HG02642 (cell line): Measurements from ENCODE around the gene STON2.

Experiments
- ATAC-seq: cut with Tn5 transposase; IDR thresholded peaks from one replicate; pipeline ENCODE4 v1.9.1; 2021; ENCODE audit warnings: mild to moderate bottlenecking; ENCODE audit not compliant: unreplicated experiment, poor library complexity

The STON2 gene

GRCh38 chr14:81340201-81340600 lies 59.9 kb downstream of the STON2 start:
- ATAC-seq: no peak

DNA sequence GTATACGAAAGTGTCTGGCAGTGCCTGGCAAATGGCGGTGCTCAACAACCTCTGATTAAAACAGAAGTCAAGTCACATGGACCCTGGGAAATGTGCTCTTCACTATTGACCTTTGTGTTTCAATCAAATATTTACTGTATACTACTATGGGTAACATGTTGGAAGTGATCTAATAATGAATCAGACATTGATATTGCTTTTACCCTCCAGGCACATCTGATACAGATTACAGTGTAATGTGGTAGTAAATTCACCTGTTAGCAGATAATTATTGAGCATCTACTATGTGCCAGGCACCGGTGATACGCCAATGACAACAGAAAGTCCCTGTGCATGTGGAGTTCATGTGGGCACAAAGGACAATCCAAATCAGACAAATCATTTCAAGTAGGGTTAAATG lies 63.1 kb downstream of the STON2 start:
- no peak for ATAC-seq

DNA sequence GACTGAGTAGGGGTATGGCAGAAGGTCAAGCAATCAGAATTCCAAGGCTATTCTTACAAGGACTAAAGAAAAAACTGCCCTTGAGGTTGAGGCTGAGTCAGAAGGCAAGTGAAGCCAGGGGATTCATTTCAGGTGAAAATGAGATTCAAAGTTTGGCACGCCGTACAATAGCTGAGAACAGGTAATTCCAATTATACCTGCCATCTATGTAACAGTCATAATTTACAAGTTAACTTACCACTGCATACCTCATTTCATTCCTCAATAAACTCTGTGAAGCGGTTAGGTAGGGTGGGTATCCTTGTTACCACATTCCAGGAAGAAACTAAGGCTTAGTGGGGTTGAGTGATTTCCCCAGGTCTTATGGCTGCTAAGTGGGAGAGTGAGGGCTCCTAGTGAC lies 64.1 kb downstream of the STON2 start:
- ATAC-seq: no peak

DNA sequence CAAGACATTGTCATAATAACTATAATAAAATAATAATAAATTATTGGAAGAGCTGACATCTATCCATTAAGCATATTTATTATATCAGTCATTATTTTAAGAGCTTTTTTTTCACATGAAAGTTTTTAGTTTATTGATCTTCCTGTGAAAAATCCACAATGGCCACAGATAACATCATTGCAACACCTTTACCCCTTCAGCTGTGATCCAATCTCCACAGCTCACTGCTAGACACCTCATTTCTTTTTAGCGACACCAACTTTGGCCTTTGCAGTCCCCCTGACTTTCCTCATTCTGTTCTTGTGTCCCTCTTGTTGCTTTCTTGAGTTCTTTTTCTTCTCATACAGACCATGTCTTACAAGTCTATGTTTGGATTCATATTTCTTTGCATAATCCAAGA lies 67.4 kb downstream of the STON2 start:
- no peak for ATAC-seq

DNA sequence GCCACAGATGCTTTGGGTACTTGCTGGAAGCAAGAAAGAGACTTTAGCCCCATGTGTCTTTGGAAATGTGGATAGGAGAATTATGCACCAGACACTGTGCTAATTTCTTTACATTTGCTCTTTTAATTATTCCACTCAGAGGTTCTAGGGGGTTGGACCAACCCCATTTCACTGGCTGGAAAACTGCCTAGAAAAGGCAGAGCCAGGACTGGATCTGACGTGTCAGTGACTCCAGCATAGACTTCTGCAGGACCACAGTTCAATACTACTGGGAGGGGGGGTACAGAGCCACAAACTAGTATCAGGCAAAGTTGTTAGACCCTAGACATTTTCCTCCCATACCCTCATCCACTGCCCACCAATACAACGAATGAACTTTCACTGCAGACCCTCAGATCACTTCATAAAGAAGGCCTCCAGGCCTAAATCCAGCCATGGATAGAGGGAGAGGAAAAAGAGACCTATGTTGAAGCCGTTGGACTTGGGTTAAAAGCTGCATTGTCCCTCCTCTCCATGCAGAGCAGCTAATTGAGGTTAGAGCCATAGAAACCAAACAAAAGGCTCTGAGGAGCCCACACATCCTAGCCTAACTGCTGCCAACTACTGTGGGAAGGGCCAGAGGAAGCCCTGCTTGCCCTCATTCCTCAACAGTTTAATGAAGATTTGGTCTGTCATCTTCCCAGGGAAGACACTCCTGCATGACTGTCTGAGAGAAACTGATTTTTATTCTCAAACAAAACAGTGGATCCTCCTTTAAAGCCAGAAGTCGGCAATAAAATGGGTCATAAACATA lies 68.7 kb downstream of the STON2 start:
- no peak for ATAC-seq

GRCh38 chr14:81330619-81331122 lies 69.5 kb downstream of the STON2 start:
- no peak for ATAC-seq

GRCh38 chr14:81329640-81330381 lies 70.3 kb downstream of the STON2 start:
- no peak for ATAC-seq

GRCh38 chr14:81326451-81326850 lies 73.7 kb downstream of the STON2 start:
- no peak for ATAC-seq

DNA sequence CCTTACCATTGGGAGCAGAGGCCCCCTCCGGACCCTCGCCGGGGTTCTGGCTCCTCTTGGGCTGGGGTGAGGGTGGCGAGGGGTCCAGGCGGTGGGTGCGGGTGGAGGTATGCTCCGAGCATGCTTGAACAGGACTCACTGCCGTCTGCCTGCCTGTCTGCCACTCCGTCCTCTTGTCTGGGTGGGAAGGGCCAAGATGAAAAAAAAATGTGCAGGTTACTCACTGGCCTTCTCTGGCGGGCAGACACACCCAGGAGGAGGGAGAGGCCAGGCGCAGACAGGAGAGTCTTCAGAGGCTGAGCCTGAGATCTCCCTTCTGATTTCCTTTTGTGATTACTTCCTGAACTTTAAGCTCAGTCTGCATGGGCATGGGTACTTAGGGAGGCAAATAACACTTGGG lies 76.1 kb downstream of the STON2 start:
- no peak for ATAC-seq

DNA sequence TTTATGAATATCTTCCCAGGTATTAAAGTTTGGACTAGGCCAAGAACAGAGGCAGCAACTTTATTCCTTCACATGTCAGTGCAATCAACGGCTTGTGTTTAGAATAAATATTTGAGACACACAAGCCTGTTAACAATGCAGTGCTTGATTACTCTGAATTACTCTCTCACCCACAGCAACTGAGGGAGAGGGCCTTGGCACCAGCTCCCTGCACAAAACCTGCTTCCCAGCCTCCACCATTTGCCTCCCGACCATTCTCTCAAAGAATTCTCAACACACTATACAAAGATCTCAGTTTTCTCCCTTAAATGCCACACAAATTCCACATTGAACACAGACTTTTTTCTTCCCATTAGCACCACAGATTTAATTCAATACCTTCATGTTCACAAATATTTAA lies 77.0 kb downstream of the STON2 start:
- ATAC-seq: no peak

DNA sequence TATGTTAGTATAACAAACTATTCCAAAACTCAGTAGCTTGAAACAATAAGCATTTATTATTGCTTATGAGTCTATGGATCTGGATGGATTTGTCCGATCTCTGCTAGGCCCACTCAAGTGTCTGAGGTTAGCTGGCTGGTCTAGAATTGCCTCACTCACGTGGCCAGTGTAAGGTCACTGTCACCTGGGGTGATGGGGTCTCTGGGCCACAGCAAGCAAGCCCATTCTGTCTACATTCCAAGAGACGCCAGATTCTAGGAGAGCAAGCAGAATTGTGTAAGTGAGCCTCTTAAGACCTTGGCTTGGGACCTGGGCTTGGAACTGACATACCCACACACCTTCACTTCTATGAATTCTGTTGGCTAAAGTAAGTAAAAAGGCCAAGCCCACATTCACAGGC lies 80.2 kb downstream of the STON2 start:
- ATAC-seq: no peak

DNA sequence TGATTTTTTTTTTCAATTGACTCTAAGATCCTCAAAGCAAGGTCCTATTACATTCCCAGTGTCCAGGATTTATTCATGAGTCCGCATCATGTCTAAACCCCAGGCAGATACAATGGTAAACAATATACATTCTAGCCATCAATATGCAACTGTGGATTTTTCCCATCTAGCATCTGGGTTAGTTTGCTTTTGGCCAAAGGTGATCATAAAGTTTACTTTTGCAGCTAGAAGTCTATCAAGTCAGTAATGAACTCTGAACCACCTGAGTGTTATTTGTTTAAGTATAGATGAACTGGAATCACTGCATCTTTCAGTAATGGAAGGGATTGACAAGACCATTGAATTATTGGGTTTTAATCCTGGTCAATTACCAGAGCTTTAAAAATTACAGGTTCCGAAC lies 80.8 kb downstream of the STON2 start:
- ATAC-seq: no peak

DNA sequence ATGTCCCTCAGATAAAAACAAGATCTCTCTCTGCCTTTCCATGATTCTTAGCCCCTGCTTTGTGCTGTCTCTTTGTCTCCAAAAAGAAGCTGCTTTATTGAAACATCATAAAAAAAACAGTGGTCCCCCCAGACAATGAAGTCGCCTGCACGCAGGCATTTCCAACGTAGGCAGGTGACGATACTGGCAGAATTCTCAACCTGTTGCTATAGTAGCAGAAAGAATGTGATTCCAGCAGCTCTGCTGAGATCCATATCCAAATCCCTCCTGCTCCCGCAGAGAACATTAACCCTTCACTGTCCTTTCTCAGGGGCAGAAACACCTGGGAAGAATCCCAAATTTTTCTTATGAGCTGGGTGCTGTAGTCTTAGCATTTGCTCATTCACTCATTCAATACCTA lies 84.8 kb downstream of the STON2 start:
- no peak for ATAC-seq

GRCh38 chr14:81314443-81315175 lies 85.5 kb downstream of the STON2 start:
- ATAC-seq: no peak

DNA sequence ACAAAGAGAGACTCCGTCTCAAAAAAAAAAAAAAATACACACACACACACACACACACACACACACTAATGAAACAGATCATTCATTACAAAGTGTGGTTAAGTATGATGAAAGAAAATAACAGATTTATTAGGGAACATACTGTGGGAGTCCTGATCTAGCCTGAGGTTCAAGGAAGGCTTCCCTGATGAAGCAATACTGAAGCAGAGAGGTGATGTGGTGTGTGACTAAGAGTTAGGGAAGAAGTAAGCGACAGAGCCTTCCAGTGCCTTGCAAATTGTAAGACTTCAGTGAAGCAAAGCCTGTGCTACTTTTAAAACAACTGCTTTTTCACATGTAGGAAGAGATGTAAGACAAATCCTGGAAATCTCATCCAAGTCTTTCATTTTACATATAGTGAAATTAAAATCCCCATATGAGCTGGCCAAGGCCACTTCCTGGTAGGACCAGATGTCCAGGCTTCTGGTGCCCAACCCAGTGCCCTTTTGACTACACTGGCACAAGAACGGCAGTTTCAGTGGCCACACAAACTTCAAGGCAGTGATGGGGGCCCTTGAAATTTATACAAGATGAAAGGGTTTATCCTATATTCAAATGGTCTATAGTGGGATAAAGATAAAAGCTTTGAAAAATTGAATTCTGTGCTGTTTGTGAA lies 86.2 kb downstream of the STON2 start:
- no peak for ATAC-seq

GRCh38 chr14:81313200-81313599 lies 86.9 kb downstream of the STON2 start:
- no peak for ATAC-seq

GRCh38 chr14:81312289-81312876 lies 87.7 kb downstream of the STON2 start:
- no peak for ATAC-seq

DNA sequence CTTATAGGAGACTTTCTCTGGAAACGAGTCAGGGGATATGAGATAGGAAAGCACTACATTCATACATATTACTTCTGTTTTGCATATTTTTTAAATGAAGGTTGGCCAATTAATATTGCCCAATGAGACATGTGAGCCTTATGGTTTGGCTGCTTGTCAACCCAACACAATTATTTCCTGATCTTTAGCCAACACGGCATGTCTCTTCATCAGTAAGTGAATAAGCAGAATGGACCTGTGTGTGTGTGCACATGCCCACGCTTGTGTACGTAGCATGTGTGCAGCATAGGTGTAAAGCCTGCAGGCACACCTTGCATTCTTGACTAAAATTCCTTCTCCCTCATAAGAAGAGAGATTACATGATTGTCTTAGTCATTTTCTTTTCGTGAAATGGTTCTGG lies 88.3 kb downstream of the STON2 start:
- no peak for ATAC-seq

- no peak for ATAC-seq
Observed at GRCh38 chr14:81311141-81311540, 89.0 kb downstream of the STON2 start.

DNA sequence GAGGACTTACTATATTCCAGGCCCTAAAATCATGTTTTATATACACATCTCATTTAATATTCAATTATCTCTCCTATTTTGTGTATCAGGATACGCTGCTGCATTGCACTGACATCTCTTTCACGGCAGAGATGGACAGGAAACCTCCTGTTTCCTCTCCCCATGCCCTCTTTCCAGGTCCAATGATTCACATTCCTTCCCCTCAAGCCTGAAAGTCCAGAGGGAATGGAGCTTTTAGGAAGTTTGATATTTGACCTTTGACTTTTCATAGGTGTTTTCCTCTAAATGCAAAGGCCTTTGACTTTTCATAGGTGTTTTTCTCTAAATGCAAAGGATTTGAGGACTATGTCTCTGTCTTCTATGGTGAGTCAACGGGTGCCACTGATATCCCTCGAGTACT lies 89.5 kb downstream of the STON2 start:
- no peak for ATAC-seq
